Liver (tissue), 9 donors: ENCODE results near the gene EEIG2. TPM values are rescaled to one million over a fixed set of nuclear protein-coding genes. Genes with fewer than 3 reads are reported as not detected.

Source experiments
- DNase-seq: peaks from one replicate; pipeline ENCODE4 v3.0.0-alpha.2; 2017; ENCODE audit warnings: low spot score
- H3K27ac ChIP-seq, 2 donors: one replicate each; pipeline ENCODE4 v1.7.0; 2013; ENCODE audit warnings: inconsistent platforms in 2 of 2, low read length in 2 of 2, control low read depth in 1 of 2, low read depth in 1 of 2, mild to moderate bottlenecking in 1 of 2
- H3K27me3 ChIP-seq, 4 donors: one replicate each; pipeline versions ENCODE4 v1.6.1 to v1.7.0; 2013; ENCODE audit warnings: low read length in 3 of 4, inconsistent platforms in 1 of 4, mild to moderate bottlenecking in 1 of 4, moderate library complexity in 1 of 4; ENCODE audit not compliant: control insufficient read depth in 4 of 4, insufficient read depth in 4 of 4
- H3K36me3 ChIP-seq, 4 donors: one replicate each; pipeline versions ENCODE4 v1.6.1 to v1.7.0; 2013; ENCODE audit warnings: low read length in 3 of 4, mild to moderate bottlenecking in 3 of 4, low read depth in 1 of 4, moderate library complexity in 1 of 4; ENCODE audit not compliant: control insufficient read depth in 4 of 4, insufficient read depth in 3 of 4
- H3K4me1 ChIP-seq, 4 donors: one replicate each; pipeline versions ENCODE4 v1.6.1 to v1.7.0; 2013; ENCODE audit warnings: low read length in 3 of 4, mild to moderate bottlenecking in 3 of 4, moderate library complexity in 1 of 4; ENCODE audit not compliant: control insufficient read depth in 4 of 4, insufficient read depth in 4 of 4
- H3K4me3 ChIP-seq, 3 donors: one replicate each; pipeline versions ENCODE4 v1.6.1 to v1.7.0; 2013; ENCODE audit warnings: low read length in 3 of 3, control low read depth in 1 of 3, low read depth in 1 of 3, mild to moderate bottlenecking in 1 of 3
- H3K9ac ChIP-seq, 2 donors: one replicate each; pipeline ENCODE4 v1.7.0; 2013; ENCODE audit warnings: low read length in 2 of 2, mild to moderate bottlenecking in 2 of 2, moderate library complexity in 2 of 2, control low read depth in 1 of 2, low read depth in 1 of 2
- H3K9me3 ChIP-seq, 4 donors: one replicate each; pipeline versions ENCODE4 v1.6.1 to v1.7.0; 2013; ENCODE audit warnings: low read length in 3 of 4; ENCODE audit not compliant: control insufficient read depth in 4 of 4
- EGR1 ChIP-seq, 2 donors: IDR thresholded peaks; 2 replicates each; pipeline ENCODE4 v1.6.1; 2016 to 2018; ENCODE audit warnings: antibody characterized with exemption in 2 of 2, low read depth in 2 of 2
- FOXA1 ChIP-seq: IDR thresholded peaks from 2 replicates; pipeline ENCODE4 v1.6.1; 2016; ENCODE audit warnings: antibody characterized with exemption
- FOXA2 ChIP-seq: IDR thresholded peaks from 2 replicates; pipeline ENCODE4 v1.6.1; 2016; ENCODE audit warnings: antibody characterized with exemption
- GABPA ChIP-seq, 2 donors: IDR thresholded peaks in 1 of 2; conservative IDR thresholded peaks in 1 of 2; 2 replicates each; pipeline ENCODE4 v1.6.1; 2016; ENCODE audit warnings: antibody characterized with exemption in 2 of 2, mild to moderate bottlenecking in 1 of 2, moderate library complexity in 1 of 2
- HNF4A ChIP-seq, 2 donors: conservative IDR thresholded peaks; 2 replicates each; pipeline ENCODE4 v1.6.1; 2016; ENCODE audit warnings: antibody characterized with exemption in 2 of 2, mild to moderate bottlenecking in 2 of 2
- HNF4G ChIP-seq: IDR thresholded peaks from 2 replicates; pipeline ENCODE4 v1.6.1; 2016; ENCODE audit warnings: antibody characterized with exemption
- NR2F2 ChIP-seq: IDR thresholded peaks from 2 replicates; pipeline ENCODE4 v1.6.1; 2016; ENCODE audit warnings: antibody characterized with exemption
- RAD21 ChIP-seq, 2 donors: IDR thresholded peaks; 2 replicates each; pipeline ENCODE4 v1.6.1; 2016; ENCODE audit warnings: antibody characterized with exemption in 2 of 2, mild to moderate bottlenecking in 2 of 2
- SP1 ChIP-seq: IDR thresholded peaks from 2 replicates; pipeline ENCODE4 v1.6.1; 2018; ENCODE audit warnings: antibody characterized with exemption, mild to moderate bottlenecking
- TAF1 ChIP-seq: conservative IDR thresholded peaks from 2 replicates; pipeline ENCODE4 v1.6.1; 2016; ENCODE audit warnings: antibody characterized with exemption, mild to moderate bottlenecking
- YY1 ChIP-seq: IDR thresholded peaks from 2 replicates; pipeline ENCODE4 v1.6.1; 2016; ENCODE audit warnings: antibody characterized with exemption, mild to moderate bottlenecking
- polyA plus RNA-seq, 2 donors: library from polyadenylated mRNA; stranded (reverse) in 1 of 2; unstranded in 1 of 2; fragments of 200-250 nt in 1 of 2; fragments of >200 nt in 1 of 2; fragmentation: Nextera tagmentation in 1 of 2; extraction: Ambion mirVana in 1 of 2; gene quantifications; one replicate each; pipeline versions ENCODE4 v1.2.1 to v1.2.3, GENCODE V29; 2013 to 2015
- total RNA-seq, 2 donors: library from RNA; depleted of rRNA; stranded (reverse); fragments of >200 nt; gene quantifications; one replicate each; pipeline ENCODE4 v1.2.3, GENCODE V29; 2014
- TF ChIP-seq, protein P1 (sequence below): fragments of 150-350 bp; IDR thresholded peaks from 2 replicates; pipeline ENCODE4 v1.5.1; 2017; ENCODE audit warnings: improper control_type of control experiment, low read depth, low read length; ENCODE audit not compliant: missing input control
- TF ChIP-seq, protein P2 (sequence below): IDR thresholded peaks from 2 replicates; pipeline ENCODE4 v1.6.1; 2016; ENCODE audit warnings: antibody characterized with exemption
- TF ChIP-seq, protein P3 (sequence below): IDR thresholded peaks from 2 replicates; pipeline ENCODE4 v1.6.1; 2016; ENCODE audit warnings: antibody characterized with exemption, mild to moderate bottlenecking
- TF ChIP-seq, protein P4 (sequence below): IDR thresholded peaks from 2 replicates; pipeline ENCODE4 v1.6.1; 2016; ENCODE audit warnings: antibody characterized with exemption
- TF ChIP-seq, protein P5 (sequence below): IDR thresholded peaks from 2 replicates; pipeline ENCODE4 v1.6.1; 2016; ENCODE audit warnings: antibody characterized with exemption
- donor health status: healthy.
- donor health status: healthy.
- donor health status: healthy.
- donor health status: healthy.
- donor health status: healthy.

Gene EEIG2
- total and polyA plus RNA-seq, 4 donors, result 0.50 to 10.6 (median 1.7) TPM

DNA sequence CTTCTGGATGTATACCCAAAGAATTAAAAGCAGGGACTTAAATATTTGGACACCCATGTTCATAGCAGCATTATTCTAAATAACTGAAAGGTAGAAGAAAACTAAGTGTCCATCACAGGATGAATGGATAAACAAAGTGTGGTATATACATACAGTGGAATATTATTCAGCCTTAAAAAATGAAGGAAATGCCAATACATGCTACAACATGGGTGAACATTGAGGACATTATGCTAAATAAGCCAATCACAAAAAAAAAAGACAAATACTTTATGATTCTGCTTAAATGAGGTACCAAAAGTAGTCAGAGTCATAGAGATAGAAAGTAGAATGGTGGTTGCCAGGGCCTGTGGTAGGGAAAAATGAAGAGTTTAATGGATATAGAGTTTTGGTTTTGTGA, 14.1 kb downstream of the EEIG2 start:
- no peaks in the 10 kb centered on the region for H3K9me3 ChIP-seq
- TF ChIP-seq GABPA (IDR thresholded peaks at IDR 0.05 in 1 of 2, conservative IDR thresholded peaks at IDR 0.05 in 1 of 2) (no peak), SP1 (no peak), FOXA1 (no peak), HNF4G (no peak), NR2F2 (no peak), FOXA2 (no peak), YY1 (no peak)
- TF ChIP-seq, protein P1, sequence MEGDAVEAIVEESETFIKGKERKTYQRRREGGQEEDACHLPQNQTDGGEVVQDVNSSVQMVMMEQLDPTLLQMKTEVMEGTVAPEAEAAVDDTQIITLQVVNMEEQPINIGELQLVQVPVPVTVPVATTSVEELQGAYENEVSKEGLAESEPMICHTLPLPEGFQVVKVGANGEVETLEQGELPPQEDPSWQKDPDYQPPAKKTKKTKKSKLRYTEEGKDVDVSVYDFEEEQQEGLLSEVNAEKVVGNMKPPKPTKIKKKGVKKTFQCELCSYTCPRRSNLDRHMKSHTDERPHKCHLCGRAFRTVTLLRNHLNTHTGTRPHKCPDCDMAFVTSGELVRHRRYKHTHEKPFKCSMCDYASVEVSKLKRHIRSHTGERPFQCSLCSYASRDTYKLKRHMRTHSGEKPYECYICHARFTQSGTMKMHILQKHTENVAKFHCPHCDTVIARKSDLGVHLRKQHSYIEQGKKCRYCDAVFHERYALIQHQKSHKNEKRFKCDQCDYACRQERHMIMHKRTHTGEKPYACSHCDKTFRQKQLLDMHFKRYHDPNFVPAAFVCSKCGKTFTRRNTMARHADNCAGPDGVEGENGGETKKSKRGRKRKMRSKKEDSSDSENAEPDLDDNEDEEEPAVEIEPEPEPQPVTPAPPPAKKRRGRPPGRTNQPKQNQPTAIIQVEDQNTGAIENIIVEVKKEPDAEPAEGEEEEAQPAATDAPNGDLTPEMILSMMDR, result no peak
- TF ChIP-seq, protein P2, sequence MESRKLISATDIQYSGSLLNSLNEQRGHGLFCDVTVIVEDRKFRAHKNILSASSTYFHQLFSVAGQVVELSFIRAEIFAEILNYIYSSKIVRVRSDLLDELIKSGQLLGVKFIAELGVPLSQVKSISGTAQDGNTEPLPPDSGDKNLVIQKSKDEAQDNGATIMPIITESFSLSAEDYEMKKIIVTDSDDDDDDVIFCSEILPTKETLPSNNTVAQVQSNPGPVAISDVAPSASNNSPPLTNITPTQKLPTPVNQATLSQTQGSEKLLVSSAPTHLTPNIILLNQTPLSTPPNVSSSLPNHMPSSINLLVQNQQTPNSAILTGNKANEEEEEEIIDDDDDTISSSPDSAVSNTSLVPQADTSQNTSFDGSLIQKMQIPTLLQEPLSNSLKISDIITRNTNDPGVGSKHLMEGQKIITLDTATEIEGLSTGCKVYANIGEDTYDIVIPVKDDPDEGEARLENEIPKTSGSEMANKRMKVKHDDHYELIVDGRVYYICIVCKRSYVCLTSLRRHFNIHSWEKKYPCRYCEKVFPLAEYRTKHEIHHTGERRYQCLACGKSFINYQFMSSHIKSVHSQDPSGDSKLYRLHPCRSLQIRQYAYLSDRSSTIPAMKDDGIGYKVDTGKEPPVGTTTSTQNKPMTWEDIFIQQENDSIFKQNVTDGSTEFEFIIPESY, result no peak
- TF ChIP-seq, protein P3, sequence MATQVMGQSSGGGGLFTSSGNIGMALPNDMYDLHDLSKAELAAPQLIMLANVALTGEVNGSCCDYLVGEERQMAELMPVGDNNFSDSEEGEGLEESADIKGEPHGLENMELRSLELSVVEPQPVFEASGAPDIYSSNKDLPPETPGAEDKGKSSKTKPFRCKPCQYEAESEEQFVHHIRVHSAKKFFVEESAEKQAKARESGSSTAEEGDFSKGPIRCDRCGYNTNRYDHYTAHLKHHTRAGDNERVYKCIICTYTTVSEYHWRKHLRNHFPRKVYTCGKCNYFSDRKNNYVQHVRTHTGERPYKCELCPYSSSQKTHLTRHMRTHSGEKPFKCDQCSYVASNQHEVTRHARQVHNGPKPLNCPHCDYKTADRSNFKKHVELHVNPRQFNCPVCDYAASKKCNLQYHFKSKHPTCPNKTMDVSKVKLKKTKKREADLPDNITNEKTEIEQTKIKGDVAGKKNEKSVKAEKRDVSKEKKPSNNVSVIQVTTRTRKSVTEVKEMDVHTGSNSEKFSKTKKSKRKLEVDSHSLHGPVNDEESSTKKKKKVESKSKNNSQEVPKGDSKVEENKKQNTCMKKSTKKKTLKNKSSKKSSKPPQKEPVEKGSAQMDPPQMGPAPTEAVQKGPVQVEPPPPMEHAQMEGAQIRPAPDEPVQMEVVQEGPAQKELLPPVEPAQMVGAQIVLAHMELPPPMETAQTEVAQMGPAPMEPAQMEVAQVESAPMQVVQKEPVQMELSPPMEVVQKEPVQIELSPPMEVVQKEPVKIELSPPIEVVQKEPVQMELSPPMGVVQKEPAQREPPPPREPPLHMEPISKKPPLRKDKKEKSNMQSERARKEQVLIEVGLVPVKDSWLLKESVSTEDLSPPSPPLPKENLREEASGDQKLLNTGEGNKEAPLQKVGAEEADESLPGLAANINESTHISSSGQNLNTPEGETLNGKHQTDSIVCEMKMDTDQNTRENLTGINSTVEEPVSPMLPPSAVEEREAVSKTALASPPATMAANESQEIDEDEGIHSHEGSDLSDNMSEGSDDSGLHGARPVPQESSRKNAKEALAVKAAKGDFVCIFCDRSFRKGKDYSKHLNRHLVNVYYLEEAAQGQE, result no peak
- TF ChIP-seq, protein P4, sequence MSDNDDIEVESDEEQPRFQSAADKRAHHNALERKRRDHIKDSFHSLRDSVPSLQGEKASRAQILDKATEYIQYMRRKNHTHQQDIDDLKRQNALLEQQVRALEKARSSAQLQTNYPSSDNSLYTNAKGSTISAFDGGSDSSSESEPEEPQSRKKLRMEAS, result no peak
- H3K27me3 ChIP-seq, result no peaks in the 10 kb centered on the region
- DNase-seq, result no peak
- H3K4me3 ChIP-seq, result no peak overlapping the region
- no peaks in the 10 kb centered on the region for H3K4me1 ChIP-seq
- H3K9ac ChIP-seq, result no peak overlapping the region
- H3K36me3 ChIP-seq, result no peaks in the 10 kb centered on the region
- no peak overlapping the region for H3K27ac ChIP-seq

DNA sequence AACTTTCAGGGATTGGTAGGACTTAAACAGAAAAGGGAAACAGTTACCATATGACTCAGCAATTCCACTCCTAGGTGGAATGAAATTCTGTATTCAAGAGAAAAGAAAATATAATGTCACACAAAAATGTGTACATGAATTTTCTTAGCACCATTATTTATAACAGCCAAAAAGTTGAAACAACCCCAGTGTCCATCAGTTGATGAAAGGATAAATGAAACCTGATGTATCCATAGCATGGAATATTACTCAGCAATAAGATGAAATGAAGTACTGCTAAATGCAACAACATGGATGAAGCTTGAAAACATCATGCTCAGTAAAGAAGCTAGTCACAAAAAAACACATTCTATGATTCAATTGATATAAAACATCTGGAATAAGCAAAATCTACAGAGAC, 15.5 kb downstream of the EEIG2 start:
- Histone ChIP-seq H3K9ac (no peak overlapping the region), H3K4me3 (no peak overlapping the region)
- TF ChIP-seq FOXA2 (no peak), YY1 (no peak), RAD21 (IDR thresholded peaks at IDR 0.05) (no peak), TAF1 (no peak), HNF4A (conservative IDR thresholded peaks at IDR 0.05) (no peak), NR2F2 (no peak), HNF4G (no peak), EGR1 (IDR thresholded peaks at IDR 0.05; ENCODE audit: low read depth in 2 of 2) (no peak), SP1 (no peak)
- TF ChIP-seq, protein P3, result no peak
- TF ChIP-seq, protein P1, result no peak
- TF ChIP-seq, protein P2, result no peak
- TF ChIP-seq, protein P5, sequence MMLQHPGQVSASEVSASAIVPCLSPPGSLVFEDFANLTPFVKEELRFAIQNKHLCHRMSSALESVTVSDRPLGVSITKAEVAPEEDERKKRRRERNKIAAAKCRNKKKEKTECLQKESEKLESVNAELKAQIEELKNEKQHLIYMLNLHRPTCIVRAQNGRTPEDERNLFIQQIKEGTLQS, result no peak

More for the DNA sequence above, 15.5 kb downstream of the EEIG2 start:
- no peak for DNase-seq
- Histone ChIP-seq H3K27ac (no peak overlapping the region), H3K36me3 (no peaks in the 10 kb centered on the region), H3K27me3 (no peaks in the 10 kb centered on the region), H3K9me3 (peaks cover 0 to 4% (median 0%) of the 10 kb centered on the region in 4 donors), H3K4me1 (no peaks in the 10 kb centered on the region)
